Measurements from ENCODE around the gene LRRN1. TPM values are rescaled to one million over a fixed set of nuclear protein-coding genes. Genes with fewer than 3 reads are reported as not detected.

Gene LRRN1
- total RNA-seq, 1 experiment from 2014 or later, result not detected

DNA sequence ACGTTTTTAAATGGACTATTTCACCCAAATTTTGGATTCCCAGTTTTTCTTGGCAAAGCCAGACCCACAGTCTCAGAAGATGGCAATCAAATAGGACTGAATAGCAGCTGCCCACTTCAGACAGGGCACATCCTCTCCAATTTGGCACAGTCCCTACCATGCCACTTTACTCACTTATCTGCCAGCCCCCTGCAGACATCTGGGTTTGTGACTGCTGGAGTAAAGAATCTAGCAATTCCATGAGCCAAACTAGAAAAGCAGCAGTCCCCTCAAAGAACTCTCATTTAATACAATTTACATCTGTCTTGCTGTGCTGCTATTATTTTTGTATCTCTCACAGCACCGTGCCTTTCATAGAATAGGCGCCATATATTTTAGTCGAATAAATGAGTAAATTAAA lies 16.0 kb upstream of the LRRN1 start:
- H3F3A ChIP-seq (ENCODE audit: low read length, unreplicated experiment), result no peaks in the 10 kb centered on the region
- no TSS peak for BruUV-seq (replicated peaks)
- H3K4me3 ChIP-seq (ENCODE audit: low read length), result no peak overlapping the region
- H3K36me3 ChIP-seq (ENCODE audit: low read depth, low read length), result no peaks in the 10 kb centered on the region
- ATAC-seq (no peak), DNase-seq (no peak)
- no peaks in the 10 kb centered on the region for H3K27me3 ChIP-seq (ENCODE audit: low read length)
- no peaks in the 10 kb centered on the region for H3K4me1 ChIP-seq (ENCODE audit: insufficient read depth, low read length)
- no peaks in the 10 kb centered on the region for H3K9me2 ChIP-seq (replicated peaks; ENCODE audit: low read length)
- no peak overlapping the region for H3K4me2 ChIP-seq (ENCODE audit: low read length)
- CTCF ChIA-PET, result no interaction called here
- intact Hi-C loops (cut with micrococcal nuclease), result no loop called here
- POLR2A ChIA-PET (ENCODE audit: unreplicated experiment), result no interaction called here
- H3K9ac ChIP-seq (ENCODE audit: low read length), result no peak overlapping the region
- H2AFZ ChIP-seq (ENCODE audit: low read length), result no peak overlapping the region
- H3K9me3 ChIP-seq (ENCODE audit: low read length), result 0 out of 2 replicates have a peak, but pooled peaks cover 16% of the 10 kb centered on the region
- H3K79me2 ChIP-seq (ENCODE audit: low read length), result no peaks in the 10 kb centered on the region
- TF ChIP-seq EZH2phosphoT487 (IDR thresholded peaks at IDR 0.05; ENCODE audit: borderline replicate concordance, low read length) (no peak), EZH2 (IDR thresholded peaks at IDR 0.05; ENCODE audit: low read length, unreplicated experiment) (no peak)
- TF ChIP-seq, protein P1, sequence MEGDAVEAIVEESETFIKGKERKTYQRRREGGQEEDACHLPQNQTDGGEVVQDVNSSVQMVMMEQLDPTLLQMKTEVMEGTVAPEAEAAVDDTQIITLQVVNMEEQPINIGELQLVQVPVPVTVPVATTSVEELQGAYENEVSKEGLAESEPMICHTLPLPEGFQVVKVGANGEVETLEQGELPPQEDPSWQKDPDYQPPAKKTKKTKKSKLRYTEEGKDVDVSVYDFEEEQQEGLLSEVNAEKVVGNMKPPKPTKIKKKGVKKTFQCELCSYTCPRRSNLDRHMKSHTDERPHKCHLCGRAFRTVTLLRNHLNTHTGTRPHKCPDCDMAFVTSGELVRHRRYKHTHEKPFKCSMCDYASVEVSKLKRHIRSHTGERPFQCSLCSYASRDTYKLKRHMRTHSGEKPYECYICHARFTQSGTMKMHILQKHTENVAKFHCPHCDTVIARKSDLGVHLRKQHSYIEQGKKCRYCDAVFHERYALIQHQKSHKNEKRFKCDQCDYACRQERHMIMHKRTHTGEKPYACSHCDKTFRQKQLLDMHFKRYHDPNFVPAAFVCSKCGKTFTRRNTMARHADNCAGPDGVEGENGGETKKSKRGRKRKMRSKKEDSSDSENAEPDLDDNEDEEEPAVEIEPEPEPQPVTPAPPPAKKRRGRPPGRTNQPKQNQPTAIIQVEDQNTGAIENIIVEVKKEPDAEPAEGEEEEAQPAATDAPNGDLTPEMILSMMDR (conservative IDR thresholded peaks at IDR 0.05; ENCODE audit: low read depth, low read length), result no peak
- H3K27ac ChIP-seq (ENCODE audit: low read length), result no peak overlapping the region
- no peaks in the 10 kb centered on the region for H4K20me1 ChIP-seq (ENCODE audit: low read length)

DNA sequence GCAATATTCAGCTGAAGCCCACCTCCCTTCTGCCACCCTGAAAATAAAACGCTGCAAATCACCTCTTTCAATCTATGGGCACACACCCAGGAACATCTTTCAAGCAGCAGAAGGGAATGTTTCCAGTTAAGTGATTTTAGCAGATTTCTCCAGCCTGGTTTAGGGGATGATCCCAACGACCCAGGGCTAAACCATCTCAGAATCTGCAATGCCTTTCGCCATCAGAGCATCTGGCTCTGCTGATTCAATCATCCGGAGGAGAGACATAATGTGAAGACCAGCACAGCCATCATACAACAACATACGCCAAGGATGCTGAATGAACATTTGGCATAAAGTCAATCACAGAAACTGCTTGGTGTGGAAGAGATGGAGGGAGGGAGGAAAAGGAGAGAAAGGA lies 15.5 kb upstream of the LRRN1 start:
- intact Hi-C loops (cut with micrococcal nuclease), result no loop called here
- Histone ChIP-seq H3K4me1 (ENCODE audit: insufficient read depth, low read length) (no peaks in the 10 kb centered on the region), H3K4me3 (ENCODE audit: low read length) (no peak overlapping the region), H4K20me1 (ENCODE audit: low read length) (no peaks in the 10 kb centered on the region), H3K9ac (ENCODE audit: low read length) (no peak overlapping the region), H2AFZ (ENCODE audit: low read length) (no peak overlapping the region), H3K36me3 (ENCODE audit: low read depth, low read length) (no peaks in the 10 kb centered on the region), H3K27me3 (ENCODE audit: low read length) (no peaks in the 10 kb centered on the region), H3K4me2 (ENCODE audit: low read length) (no peak overlapping the region), H3K9me2 (replicated peaks; ENCODE audit: low read length) (no peaks in the 10 kb centered on the region), H3K27ac (ENCODE audit: low read length) (no peak overlapping the region), H3F3A (ENCODE audit: low read length, unreplicated experiment) (no peaks in the 10 kb centered on the region), H3K9me3 (ENCODE audit: low read length) (peaks cover 20% of the 10 kb centered on the region; the same call in 1 of the 2 replicates), H3K79me2 (ENCODE audit: low read length) (no peaks in the 10 kb centered on the region)
- ChIA-PET CTCF (no interaction called here), POLR2A (ENCODE audit: unreplicated experiment) (no interaction called here)
- no peak for ATAC-seq
- DNase-seq, result no peak
- TF ChIP-seq, protein P1 (conservative IDR thresholded peaks at IDR 0.05; ENCODE audit: low read depth, low read length), result no peak
- TF ChIP-seq EZH2phosphoT487 (IDR thresholded peaks at IDR 0.05; ENCODE audit: borderline replicate concordance, low read length) (no peak), EZH2 (IDR thresholded peaks at IDR 0.05; ENCODE audit: low read length, unreplicated experiment) (no peak)
- no TSS peak for BruUV-seq (replicated peaks)

DNA sequence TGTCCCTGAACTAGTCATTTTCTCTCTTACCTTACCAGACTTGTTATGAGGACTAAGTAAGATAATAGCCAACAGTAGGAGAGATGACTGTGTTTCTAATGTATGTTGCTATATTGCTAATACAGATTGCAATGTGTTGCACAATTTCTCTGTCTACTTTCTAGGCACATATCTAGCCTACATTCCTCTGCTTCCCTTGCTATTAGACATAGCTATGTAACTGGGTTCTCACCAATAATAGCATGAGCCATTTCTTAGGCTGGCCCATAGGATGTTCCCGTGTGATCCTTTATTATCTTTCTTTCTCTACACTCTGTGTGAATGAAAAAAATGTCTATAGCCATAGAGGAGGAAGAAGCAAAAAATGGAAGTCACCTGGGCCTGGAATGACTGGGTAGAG lies 6.8 kb upstream of the LRRN1 start:
- Histone ChIP-seq H3K79me2 (ENCODE audit: low read length) (no peaks in the 10 kb centered on the region), H3K27me3 (ENCODE audit: low read length) (no peaks in the 10 kb centered on the region), H3K4me3 (ENCODE audit: low read length) (no peak overlapping the region), H3K27ac (ENCODE audit: low read length) (no peak overlapping the region), H3K9ac (ENCODE audit: low read length) (no peak overlapping the region), H3K9me2 (replicated peaks; ENCODE audit: low read length) (no peaks in the 10 kb centered on the region), H3K4me2 (ENCODE audit: low read length) (no peak overlapping the region), H3K4me1 (ENCODE audit: insufficient read depth, low read length) (no peaks in the 10 kb centered on the region), H3K36me3 (ENCODE audit: low read depth, low read length) (no peaks in the 10 kb centered on the region), H3F3A (ENCODE audit: low read length, unreplicated experiment) (no peaks in the 10 kb centered on the region), H4K20me1 (ENCODE audit: low read length) (no peaks in the 10 kb centered on the region), H3K9me3 (ENCODE audit: low read length) (peaks cover 26% of the 10 kb centered on the region), H2AFZ (ENCODE audit: low read length) (no peak overlapping the region)
- BruUV-seq (replicated peaks), result no TSS peak
- CTCF ChIA-PET, result no interaction called here
- intact Hi-C loops (cut with micrococcal nuclease), result no loop called here
- POLR2A ChIA-PET (ENCODE audit: unreplicated experiment), result no interaction called here
- TF ChIP-seq EZH2 (IDR thresholded peaks at IDR 0.05; ENCODE audit: low read length, unreplicated experiment) (no peak), EZH2phosphoT487 (IDR thresholded peaks at IDR 0.05; ENCODE audit: borderline replicate concordance, low read length) (no peak)
- TF ChIP-seq, protein P1 (conservative IDR thresholded peaks at IDR 0.05; ENCODE audit: low read depth, low read length), result no peak
- ATAC-seq (no peak), DNase-seq (no peak)
